Stimulated activated CD4-positive, alpha-beta T cell treated with anti-CD3 and anti-CD28 coated beads, Interleukin-15, amount 100 ng/mL, for 1 hour (primary cell): ENCODE data around the gene RAC3.
A peak's percentile ranks its signal among the peaks of the same experiment; 100 is the strongest.
"Not testable (repeated sequence)": the region's sequence is repeated elsewhere in the genome, so short reads cannot be mapped to it uniquely, and the experiment has no call there.

Source experiments
- DNase-seq, 2 donors: peaks; one replicate each; pipeline ENCODE4 v3.0.0-alpha.2; 2020; ENCODE audit warnings: low read depth in 1 of 2, low spot score in 1 of 2

The RAC3 gene

DNA sequence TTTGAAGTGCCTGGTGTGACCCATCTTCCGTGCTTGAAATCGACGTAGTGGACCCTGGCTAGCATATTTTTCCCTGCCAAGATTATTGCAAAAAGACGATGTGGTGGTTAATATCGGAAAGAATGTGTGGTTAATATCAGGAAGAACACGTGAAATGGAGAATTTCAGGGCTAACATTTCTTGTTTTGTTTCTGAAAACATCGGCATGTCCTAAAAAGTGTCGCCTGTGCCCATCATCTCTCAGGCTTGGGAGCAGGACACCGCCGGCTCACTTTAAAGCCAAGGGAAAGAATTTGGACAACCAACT lies 6.4 kb downstream of the RAC3 start:
- no peak for DNase-seq

DNA sequence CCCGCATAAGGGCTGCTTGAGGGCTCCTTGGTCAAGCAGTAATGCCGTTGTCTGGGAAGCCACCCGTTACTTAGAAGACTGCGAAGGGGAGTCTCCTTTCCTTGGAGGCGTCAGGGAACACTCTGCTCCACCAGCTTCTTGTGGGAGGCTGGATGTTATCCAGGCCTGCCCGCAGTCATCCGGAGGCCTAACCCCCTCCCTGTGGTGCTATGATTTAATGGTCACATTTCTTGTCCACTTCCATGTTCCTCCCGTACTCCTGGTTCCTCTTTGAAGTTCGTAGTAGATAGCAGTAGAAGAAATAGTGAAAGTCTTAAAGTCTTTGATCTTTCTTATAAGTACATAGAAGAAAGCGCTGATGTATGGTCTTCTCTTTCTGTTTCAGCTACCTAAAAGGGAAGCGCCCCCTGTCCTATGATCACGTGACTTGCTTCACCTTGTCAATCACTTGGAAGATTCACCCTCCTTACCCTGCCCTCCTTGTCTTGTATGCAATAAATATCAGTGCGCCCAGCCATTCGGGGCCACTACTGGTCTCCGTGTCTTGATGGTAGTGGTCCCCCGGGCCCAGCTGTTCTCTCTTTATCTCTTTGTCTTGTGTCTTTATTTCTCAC lies 7.4 kb downstream of the RAC3 start:
- DNase-seq: not testable (repeated sequence)

DNA sequence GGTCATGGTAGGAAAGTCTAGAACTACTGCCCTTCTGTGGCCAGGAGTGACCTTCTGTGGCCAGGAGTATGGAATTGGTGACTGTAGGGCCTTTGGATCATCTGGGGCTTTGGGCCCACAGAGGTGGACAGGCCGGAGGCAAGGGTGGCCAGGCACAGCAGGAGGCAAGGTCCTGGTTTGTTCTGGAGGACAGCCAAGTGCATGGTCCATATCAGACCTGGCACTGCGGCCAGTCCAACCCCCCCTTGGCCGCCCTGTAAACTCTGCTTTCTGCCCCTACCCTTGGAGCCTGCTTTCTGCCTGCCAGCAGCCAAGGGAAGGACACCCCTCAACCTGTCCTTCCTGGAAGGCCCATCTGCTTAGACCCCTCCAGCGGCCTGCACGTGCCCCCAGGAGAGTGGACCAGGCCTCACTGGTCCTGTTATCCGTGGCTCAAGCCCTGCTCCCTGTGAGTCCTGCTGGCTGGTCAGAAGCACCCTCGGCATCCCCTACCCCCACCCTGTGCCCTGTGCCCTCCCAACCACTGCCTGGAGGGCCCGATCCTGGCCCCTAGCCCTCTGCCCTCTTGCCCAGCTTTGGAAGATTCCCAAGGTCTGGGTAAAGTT lies 8.3 kb downstream of the RAC3 start:
- DNase-seq: no peak

DNA sequence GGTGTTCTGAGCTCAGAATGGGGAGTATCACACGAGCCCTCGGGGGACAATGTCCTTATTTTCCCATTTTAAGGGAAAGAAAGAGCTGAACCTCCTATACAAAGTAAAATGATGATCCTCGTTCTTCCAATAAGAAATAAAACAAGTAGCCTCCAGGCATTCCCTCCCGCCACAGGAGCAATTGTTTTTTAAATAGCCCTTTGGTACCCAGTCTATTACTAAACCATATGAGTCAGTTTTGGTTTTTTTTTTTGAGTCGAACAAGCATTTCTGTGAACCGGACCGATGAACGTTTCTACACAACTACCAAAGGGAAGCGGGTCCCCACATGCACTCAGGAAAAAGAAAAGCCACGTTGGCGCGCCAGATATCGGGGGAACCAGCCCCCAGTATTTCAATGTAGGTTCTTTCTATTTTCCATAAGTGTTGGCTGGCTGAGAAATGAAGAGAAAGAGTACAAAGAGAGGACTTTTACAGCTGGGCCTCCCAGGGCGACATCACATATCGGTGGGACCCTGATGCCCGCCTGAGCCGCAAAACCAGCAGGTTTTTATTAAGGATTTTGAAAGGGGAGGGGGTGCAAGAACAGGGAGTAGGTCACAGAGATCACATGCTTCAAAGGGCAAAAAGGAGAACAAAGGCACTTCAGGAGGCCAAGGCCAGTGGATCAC lies 9.8 kb downstream of the RAC3 start:
- DNase-seq: no peak

DNA sequence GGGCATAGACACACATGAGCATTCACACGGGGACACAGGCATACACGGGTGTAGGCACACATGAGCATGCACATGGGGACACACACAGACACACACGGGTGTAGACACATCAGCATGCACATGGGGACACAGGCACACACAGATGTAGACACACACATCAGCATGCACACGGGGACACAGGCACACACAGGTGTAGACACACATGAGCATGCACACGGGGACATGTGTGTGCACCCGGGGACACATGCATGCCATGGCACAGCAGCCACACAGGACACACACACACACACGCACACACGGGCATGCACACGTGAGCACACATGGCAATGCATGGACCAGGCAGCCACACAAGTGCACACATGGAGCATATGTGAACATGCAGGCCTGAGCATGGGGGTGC lies 11.2 kb downstream of the RAC3 start:
- DNase-seq: no peak

DNA sequence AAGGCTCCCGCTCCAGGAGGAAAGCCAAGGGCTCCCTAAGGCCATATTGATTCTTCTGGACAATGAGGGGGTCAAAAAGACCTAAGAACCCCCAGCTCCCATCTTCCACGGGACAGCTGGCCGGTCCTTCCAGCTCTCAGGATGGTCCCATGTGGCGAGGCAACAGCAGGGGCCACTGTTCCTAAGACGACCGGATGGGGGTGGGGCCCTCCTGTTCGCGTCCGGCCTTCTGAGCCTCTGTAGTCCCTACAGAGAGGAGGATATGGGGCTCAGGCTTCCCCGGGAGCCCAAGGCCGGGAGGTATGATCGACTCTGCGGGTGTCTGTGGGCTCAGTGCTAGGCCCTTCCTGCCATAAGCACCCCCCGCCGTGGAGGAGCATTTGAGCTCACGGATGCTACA lies 12.0 kb downstream of the RAC3 start:
- DNase-seq: no peak

DNA sequence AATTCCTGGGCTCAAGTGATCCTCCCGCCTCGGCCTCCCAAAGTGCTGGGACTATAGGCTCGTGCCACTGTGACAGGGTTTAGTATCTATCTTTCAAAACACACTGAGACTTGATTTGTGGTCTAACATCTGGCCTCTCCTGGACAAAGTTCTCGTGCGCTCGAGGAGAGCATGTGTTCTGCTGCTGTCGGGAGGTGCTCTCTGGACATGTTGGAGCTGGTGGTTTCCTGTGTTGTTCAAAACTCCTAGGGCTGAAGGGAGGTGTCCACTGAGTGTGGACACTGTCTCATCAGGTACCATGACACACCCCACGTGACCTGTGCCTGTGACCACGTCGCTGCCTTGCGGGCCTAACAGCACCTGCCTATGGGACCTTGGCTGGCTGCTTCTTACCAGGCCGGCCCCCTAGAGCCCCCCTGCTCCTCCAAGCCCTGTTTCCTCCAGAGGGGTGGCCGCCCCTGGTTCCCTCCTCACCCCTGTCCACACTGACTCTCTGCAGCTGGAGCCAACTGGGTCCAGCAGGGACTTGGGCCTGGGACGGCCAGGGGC lies 14.5 kb downstream of the RAC3 start:
- no peak for DNase-seq

DNA sequence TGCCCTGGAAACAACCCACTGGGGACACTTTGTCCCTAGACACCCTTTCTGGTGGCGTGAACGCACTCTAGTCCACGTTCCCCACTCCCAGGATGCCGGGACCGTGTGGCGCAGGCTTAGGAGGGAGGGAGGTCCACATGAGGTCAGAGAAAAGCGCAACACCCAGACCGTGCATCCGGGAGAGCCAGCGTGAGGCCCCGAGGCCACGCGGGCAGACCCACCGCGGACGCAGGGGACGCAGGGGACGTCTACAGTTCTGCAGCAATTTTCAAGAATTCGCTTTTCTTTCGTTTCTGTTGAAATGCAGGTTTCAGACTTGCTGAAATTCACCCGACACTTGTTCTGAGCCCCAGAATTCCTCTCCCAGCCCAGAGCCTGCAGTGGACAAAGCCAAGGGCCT lies 15.4 kb downstream of the RAC3 start:
- no peak for DNase-seq

DNA sequence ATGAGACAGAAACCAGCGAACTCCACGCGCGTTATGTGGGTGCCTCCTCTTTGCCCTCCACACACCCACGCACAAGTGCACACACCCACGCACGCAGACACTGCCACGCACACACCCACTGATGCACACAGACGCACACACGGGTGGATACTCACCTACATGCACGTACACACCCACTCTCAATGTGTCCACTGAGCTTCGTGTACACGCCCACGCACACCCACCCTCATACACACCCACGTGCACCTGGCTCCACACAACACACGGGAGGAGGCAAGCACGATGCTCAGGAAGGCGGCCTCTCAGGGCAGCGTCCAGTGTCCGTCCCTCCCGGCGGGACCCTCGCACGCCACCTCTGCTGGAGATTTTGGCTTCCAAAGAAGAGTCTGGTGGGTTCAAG lies 15.9 kb downstream of the RAC3 start:
- DNase-seq: no peak

DNA sequence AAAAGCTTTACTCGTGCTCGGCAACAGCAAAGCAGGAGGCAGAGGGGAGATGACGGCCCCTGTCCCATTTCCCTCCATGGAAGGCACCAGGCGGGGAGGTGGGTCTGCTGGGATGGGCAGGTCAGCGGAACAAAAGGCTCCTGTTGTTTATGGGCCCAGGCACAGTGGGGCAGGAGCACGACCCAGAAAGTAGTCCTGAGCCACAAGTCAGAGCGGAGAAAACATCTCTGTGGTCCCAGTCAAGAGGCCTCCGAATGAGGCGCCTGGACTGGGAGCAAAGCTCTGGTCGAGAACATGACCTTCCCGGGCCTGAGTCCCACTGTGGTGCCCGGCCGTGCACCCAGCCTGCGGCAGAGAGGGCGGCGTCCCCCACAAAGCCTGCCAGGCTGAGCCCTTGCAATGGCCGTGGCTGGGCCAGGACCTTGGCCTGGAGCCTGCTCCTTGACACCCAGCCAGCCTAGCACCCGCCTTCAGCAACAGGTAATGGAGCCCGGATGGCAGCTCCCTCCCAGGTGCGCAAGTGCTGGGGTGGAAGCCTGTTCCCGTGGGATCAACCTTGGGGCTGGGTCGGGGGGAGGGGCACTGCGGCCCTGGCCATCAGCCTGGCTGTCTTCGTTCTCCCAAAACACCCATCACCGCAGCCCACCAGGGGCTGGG lies 16.6 kb downstream of the RAC3 start:
- DNase-seq: no peak

DNA sequence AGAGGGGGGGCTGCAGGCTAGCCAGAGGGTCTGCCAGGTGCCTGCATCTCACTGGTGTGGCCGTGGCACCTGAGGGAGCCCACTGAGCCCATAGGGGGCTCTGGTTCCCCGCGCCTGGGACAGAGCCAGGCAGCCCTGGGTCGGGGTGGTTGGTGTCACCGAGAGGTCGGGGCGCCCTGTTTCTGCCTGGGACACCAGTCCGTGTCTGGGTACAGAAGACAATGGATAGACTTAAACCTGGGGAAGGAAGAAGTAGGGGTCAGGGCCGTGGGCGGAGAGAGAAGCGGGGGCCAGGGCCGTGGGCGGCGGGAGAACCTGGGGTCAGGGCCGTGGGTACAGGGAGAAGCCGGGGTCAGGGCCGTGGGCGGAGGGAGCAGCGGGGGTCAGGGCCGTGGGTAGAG lies 17.1 kb downstream of the RAC3 start:
- no peak for DNase-seq

DNA sequence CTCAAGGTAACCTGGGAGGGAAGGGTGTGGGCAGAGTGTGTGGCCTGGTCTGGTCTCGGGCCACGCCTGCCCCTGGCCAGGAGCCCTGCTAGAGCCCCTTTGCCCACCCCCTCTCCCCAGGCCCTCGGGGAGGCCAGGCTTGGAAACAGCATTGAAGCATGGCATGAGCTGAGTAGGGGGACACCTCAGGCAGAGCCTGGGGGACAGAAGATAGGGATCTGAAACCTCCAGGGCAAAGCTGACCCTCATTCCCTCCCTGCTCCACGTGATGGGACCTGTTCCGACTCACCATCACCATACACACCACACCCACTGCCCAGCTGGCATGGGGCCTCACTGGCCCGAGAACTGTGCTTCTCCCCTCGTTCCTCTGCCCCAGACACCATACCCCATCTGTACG lies 17.6 kb downstream of the RAC3 start:
- no peak for DNase-seq

DNA sequence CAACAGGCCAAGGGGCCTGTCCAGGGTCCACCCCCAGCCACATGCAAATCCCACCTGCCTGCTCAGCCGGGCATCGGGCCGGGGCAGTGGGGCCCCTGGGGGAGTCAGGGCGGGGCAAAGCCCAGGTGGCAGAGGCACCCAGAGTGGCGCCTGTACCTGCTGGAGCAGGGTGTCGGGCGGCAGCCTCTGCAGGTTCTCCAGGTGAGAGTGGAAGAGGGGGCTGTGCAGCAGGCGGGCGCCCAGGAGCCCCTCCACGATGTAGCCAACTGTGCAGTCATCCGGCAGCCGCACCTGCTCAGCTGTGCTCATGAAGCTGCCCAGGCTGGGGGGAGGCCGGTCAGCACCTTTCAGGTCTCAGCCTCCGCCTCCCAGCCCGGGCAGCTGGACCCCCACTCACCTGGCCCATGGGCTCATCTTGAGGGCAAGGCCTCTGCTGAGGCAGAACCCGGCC lies 18.1 kb downstream of the RAC3 start:
- no peak for DNase-seq

DNA sequence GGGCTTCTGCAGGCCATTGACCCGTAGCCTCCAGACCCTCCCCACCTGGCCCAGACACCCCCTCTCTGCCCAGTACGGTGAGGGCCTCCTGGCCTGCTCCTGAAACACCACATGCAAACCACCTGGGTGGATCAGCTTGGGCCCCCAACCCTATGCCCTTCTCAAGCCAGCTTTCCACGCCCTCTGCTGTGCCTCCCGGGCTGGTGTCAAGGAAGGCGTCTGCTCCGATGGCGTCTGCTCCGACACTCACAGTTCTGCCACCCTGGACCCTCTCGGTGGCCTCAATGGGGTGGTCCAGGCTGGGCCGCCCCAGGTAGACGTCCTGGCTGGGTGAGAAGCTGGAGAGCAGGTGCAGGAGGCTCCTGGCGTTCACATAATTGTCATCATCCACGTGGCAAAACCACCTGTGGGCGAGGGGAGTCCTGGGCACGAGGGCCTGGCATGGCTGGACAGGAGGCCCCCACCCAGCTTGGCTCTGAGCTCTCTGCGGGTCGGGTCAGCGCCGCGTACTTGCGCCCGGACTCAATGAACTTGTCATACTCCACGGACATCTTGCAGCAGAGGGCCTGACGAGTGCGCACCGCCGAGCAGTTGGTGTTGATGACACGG lies 18.8 kb downstream of the RAC3 start:
- DNase-seq: no peak

DNA sequence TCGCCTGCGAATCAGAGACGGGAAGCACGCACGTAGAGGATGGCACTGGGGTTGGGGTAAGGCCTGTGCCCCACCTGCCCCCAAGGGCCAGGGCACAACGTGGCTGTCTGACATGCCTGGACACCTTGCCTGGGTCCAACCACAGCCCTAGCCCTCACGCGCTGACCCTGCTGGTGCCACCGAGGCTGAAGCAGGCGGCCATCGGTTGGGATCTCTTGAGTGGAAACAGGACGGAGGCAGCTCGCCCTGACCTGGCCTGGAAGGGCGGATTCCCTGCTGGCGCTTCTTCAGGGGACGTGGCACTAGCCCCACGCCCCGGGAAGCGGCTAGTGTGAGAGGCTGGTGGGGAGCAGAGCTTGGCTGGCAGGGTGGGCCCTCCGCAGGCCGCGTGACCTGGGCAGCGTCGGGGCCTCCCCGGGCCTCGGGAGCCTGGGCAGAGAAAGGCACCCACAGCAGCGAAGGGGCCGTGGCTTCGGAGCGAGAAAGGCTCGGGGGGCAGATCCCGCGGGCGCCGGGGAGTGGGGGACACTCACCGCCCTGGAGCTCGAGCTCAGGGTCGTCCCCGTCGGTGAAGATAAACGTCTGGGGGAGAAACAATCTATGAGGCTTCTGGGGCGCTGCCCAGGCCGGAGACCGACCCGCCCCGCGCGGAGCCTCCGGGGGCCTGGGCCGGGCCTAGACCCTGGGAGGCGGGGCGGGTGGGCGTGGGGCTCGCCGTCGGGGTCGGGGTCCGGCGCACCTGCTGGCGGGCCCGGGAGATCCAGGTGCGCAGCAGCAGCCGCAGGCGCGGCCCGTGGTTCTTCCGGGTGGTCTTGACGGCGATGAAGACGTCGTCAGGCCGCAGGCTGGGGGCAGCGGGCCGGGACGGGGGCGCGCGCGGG lies 19.5 kb downstream of the RAC3 start:
- no peak for DNase-seq

DNA sequence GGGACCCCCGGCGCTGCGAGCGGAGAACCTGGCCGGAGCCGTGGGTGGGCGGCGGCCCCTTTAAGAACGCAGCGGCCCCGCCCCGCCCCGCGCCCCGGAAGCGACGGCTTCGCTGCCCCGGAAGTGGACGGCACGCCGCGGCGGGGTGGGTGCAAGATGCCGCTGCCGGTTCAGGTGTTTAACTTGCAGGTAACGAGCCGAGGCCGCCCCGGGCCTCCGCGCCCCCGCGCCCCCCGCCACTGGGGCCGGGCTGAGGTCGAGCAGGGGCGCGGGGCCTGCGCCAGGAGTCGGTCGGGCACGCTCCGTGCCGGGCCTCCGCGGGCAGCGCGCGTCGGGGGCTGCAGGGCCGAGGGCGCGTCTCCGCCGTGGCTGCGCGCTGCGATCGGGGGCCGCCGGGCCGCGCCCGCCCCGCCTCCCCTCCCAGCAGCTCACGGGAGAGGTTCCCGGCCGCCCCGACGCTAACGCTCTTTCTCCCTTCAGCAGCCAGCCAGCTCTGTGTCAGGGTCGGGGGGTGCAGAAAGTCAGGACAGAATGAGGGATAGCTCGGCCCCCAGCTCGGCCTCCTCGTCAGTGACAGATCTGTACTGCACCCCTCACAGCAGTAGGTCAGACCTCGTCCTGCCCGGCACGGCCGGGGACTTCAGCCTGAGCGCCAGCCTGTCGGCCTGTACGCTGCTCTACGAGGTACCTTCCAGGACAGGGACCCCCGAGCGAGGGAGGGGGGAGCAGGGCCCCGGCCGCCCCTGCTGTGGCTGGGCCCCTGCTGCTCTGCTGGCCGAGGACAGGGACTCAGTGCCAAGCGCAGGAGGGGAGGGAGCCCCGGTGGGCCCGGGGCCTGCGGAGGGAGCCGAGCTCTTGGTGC lies 20.5 kb downstream of the RAC3 start, which contains the start of the genes GPS1 and RFNG:
GPS1 (plus strand) TSS at position 123 of the 862 bp plus-strand sequence; CDS start at position 157, 34 bp downstream.
RFNG (minus strand) TSS at position 36 of the 862 bp plus-strand sequence. CDS start 45 bp downstream, outside the sequence.
- DNase-seq: peak; percentile 63 to 85

DNA sequence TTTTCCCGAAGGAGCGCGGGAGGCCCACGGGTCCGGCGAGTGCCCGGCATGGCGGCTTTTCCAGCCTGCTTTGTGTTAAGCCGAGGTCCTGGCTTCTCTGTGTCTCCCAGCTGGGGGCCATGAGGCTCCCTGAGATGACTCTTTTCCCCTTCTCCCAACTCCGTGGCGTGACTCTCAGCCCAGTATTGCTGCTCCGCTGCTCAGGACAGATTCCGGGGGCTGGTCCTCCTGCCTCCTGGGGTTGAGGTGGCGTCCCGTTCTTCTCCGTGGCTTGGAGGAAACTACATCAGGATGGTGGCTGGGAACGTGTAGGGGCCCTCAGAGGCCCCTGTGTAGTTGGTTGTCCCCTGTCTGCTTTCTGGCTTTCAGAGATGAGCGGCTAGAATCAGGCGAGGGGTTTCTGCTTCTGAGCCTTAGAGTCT lies 21.2 kb downstream of the RAC3 start:
- DNase-seq: no peak

DNA sequence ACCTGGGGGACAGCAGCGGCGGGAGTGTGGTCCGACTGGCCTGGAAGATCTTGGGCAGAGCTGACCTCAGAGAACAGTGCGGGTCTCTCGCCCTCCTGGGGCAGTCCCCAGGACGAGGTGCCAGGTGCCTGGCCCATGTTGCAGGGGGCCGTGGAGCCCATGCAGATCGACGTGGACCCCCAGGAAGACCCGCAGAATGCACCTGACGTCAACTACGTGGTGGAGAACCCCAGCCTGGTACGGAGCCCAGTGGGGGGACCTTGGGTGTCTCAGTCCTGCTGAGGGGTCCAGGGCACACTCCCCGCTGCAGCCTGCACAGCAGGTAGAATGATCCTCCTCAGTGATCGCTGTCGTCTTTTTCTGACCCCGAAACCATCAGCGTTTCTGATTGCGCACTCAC lies 21.7 kb downstream of the RAC3 start:
- no peak for DNase-seq

DNA sequence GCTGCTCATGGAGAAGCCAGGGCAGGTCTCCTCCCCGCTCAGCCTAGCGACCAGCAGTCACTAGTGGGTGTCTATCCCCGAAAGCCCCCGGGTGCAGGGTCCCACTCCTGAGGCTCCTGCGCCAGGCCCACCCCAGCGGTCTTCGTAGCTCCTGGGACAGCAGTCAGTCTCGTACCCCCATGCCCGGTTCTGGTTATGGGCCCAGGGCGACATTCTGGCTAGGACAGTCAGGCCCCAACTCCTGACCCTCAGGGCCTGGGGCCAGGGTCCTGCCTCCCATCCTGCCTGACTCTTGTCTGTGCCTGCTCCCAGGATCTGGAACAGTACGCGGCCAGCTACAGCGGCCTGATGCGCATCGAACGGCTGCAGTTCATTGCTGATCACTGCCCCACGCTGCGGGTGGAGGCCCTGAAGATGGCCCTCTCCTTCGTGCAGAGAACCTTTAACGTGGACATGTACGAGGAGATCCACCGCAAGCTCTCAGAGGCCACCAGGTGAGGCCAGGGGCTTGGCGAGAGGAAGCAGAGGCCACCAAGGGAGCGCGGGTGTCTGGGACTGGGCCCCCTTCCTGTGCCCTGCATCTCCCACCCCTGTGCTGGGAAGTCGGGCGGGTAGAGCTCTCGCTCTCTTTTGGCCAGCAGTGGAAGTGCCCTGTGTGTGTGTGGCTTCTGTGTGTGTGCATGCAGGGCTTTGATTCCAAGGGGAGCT lies 22.2 kb downstream of the RAC3 start:
- no peak for DNase-seq
